ENCODE results near the gene MTPN. TPM values are rescaled to one million over a fixed set of nuclear protein-coding genes. Genes with fewer than 3 reads are reported as not detected.

Gene MTPN
- total and polyA plus RNA-seq, 10 of the 15 experiments (the other 5 are each of a cell fraction or from before 2014, with no cell fraction given) = 38.7 to 146 (median 85.4) TPM

- intact Hi-C loops (cut with micrococcal nuclease; ENCODE audit: unreplicated experiment) = no loop called here
- WGBS (ENCODE audit: insufficient coverage, insufficient replicate concordance, low lambda C conversion rate, missing lambda C conversion rate) = 73% methylated on average over 3 of the region's 3 CpGs
- Histone ChIP-seq H3K36me3 (ENCODE audit: control insufficient read depth in 2 of 2, insufficient read depth in 2 of 2, low read length in 1 of 2) (no peaks in the 10 kb centered on the region), H3K4me1 (ENCODE audit: control insufficient read depth, insufficient read depth, low read length) (no peaks in the 10 kb centered on the region), H3K4me2 (ENCODE audit: control insufficient read depth, insufficient read depth) (no peak overlapping the region), H3K4me3 (no peak overlapping the region), H3K9ac (ENCODE audit: control insufficient read depth, insufficient read depth, low read length) (no peak overlapping the region), H3K79me2 (ENCODE audit: control insufficient read depth, insufficient read depth, low read length) (no peaks in the 10 kb centered on the region), H3K27me3 (replicated peaks in 1 of 2; ENCODE audit: control insufficient read depth in 2 of 2, insufficient read depth in 2 of 2, low read length in 1 of 2) (peaks cover 0 to 3% of the 10 kb centered on the region in 2 experiments; a peak in 1 of 4 replicates), H3K9me3 (replicated peaks; ENCODE audit: control insufficient read depth, insufficient read depth, low read length) (no peaks in the 10 kb centered on the region; the same call in 1 of the 3 replicates), H2AFZ (ENCODE audit: control insufficient read depth, low read depth, low read length) (no peak overlapping the region), H4K20me1 (ENCODE audit: control insufficient read depth, insufficient read depth) (no peaks in the 10 kb centered on the region), H3K27ac (ENCODE audit: control insufficient read depth, insufficient read depth) (no peak overlapping the region)
- RAD21 ChIA-PET (ENCODE audit: unreplicated experiment) = no interaction called here
- DNase-seq (ENCODE audit: low read depth, low spot score) = no peak
- FAIRE-seq = no peak
- SMC1A ChIA-PET (ENCODE audit: uncharacterized antibody, unreplicated experiment) = interaction anchor here (0.9 kb wide), 1 partner anchor 13 kb away, joined by 3 read pairs; no protein-coding TSS in a partner anchor
- CTCF ChIA-PET = interaction anchor here (1.0 kb wide), 1 partner anchor 8 kb away, joined by 3 read pairs; no protein-coding TSS in a partner anchor
- TF ChIP-seq SP1 (IDR thresholded peaks at IDR 0.05; ENCODE audit: low read depth, low read length) (no peak), EED (IDR thresholded peaks at IDR 0.05; ENCODE audit: low read depth) (no peak), HSF1 (IDR thresholded peaks at IDR 0.05; ENCODE audit: low read depth, low read length) (no peak), BCLAF1 (IDR thresholded peaks at IDR 0.05) (no peak), TAF1 (IDR thresholded peaks at IDR 0.05; ENCODE audit: borderline replicate concordance, low read depth, low read length) (no peak), JUND (IDR thresholded peaks at IDR 0.05; ENCODE audit: low read depth, low read length) (no peak), SRF (IDR thresholded peaks at IDR 0.05; ENCODE audit: low read depth in 2 of 2, low read length in 2 of 2) (no peak)
- in situ Hi-C loops (cut with MboI) = no loop called here
- no TSS peak for BruUV-seq (replicated peaks)
- ATAC-seq = no peak
- POLR2A ChIA-PET = no interaction called here
Observed at GRCh38 chr7:135878284-135878683, 98.9 kb downstream of the MTPN start.

Measured in GM12878 (cell line).